Suprapubic skin (tissue), 4 donors: ENCODE results near the gene GRK2. TPM values are rescaled to one million over a fixed set of nuclear protein-coding genes. Genes with fewer than 3 reads are reported as not detected.
A peak's percentile ranks its signal among the peaks of the same experiment; 100 is the strongest.

Experiments
- DNase-seq, 2 donors: peaks; one replicate each; pipeline ENCODE4 v3.0.0-alpha.2; 2019; ENCODE audit warnings: low spot score in 2 of 2
- H3K27ac ChIP-seq: fragments of 200-600 bp; sonication (generic); one replicate; pipeline ENCODE4 v1.5.1; 2019
- H3K27me3 ChIP-seq: fragments of 200-600 bp; sonication (generic); one replicate; pipeline ENCODE4 v1.5.1; 2019
- H3K36me3 ChIP-seq: fragments of 200-600 bp; sonication (generic); one replicate; pipeline ENCODE4 v1.5.1; 2019
- H3K4me1 ChIP-seq: fragments of 200-600 bp; sonication (generic); one replicate; pipeline ENCODE4 v1.5.1; 2019
- H3K4me3 ChIP-seq: fragments of 200-600 bp; sonication (generic); one replicate; pipeline ENCODE4 v1.5.1; 2019; ENCODE audit warnings: mild to moderate bottlenecking
- H3K9me3 ChIP-seq: fragments of 200-600 bp; sonication (generic); one replicate; pipeline ENCODE4 v1.5.1; 2019
- EP300 ChIP-seq: sonication (generic); formaldehyde crosslinking; IDR thresholded peaks from one replicate; pipeline ENCODE4 v1.6.1; 2017; ENCODE audit warnings: antibody characterized with exemption
- POLR2A ChIP-seq, 2 donors: fragments of 450-650 bp; IDR thresholded peaks; one replicate each; pipeline ENCODE4 v1.6.1; 2017; ENCODE audit warnings: antibody characterized with exemption in 2 of 2, mild to moderate bottlenecking in 2 of 2, moderate library complexity in 2 of 2
- POLR2AphosphoS5 ChIP-seq, 3 donors: sonication (generic); formaldehyde crosslinking; IDR thresholded peaks; one replicate each; pipeline ENCODE4 v1.6.1; 2017; ENCODE audit warnings: antibody characterized with exemption in 3 of 3
- WGBS: methylation state at CpG from one replicate; pipeline ENCODE4 v1.1.5; 2018; 5-methylcytosine and 5-hydroxymethylcytosine counted together
- total RNA-seq, 4 donors: library from RNA; depleted of rRNA; stranded (reverse); fragments of >200 nt; gene quantifications; one replicate each; pipeline ENCODE4 v1.1.0, GENCODE V29; 2016
- TF ChIP-seq, protein P1 (sequence below), 2 donors: fragments of 200-600 bp in 1 of 2; fragments of 450-650 bp in 1 of 2; sonication (generic) in 1 of 2; IDR thresholded peaks; one replicate each; pipeline ENCODE4 v1.5.1; 2016 to 2019; ENCODE audit warnings: antibody characterized with exemption in 2 of 2, mild to moderate bottlenecking in 1 of 2, moderate library complexity in 1 of 2

The GRK2 gene
- total RNA-seq, 4 donors from 2014 or later: 84.3 to 157 (median 105) TPM

DNA sequence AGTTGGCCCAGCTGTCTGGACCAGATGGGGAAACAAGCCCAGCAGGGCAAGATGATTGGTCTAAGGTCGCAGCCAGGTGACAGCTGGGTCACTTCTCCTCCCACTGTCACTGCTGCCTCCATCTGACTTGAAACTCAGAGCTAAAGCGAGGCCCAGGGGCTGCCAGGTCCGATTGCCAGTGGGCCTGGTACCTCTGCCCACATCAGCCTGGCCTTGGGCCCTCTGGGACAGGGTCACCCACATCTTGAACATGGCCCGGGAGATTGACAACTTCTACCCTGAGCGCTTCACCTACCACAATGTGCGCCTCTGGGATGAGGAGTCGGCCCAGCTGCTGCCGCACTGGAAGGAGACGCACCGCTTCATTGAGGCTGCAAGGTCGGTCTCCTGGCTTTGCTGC is 42.9 kb downstream of the GRK2 start:
- Histone ChIP-seq H3K27me3 (no peaks in the 10 kb centered on the region), H3K9me3 (no peaks in the 10 kb centered on the region), H3K36me3 (peaks cover 38% of the 10 kb centered on the region), H3K4me1 (peaks cover 55% of the 10 kb centered on the region), H3K27ac (no peak overlapping the region), H3K4me3 (no peak overlapping the region)
- peak in 1 of 2 donors; percentile 74 for DNase-seq
- TF ChIP-seq POLR2AphosphoS5 (IDR thresholded peaks at IDR 0.05) (no peak), EP300 (no peak), POLR2A (IDR thresholded peaks at IDR 0.05) (no peak)
- TF ChIP-seq, protein P1, sequence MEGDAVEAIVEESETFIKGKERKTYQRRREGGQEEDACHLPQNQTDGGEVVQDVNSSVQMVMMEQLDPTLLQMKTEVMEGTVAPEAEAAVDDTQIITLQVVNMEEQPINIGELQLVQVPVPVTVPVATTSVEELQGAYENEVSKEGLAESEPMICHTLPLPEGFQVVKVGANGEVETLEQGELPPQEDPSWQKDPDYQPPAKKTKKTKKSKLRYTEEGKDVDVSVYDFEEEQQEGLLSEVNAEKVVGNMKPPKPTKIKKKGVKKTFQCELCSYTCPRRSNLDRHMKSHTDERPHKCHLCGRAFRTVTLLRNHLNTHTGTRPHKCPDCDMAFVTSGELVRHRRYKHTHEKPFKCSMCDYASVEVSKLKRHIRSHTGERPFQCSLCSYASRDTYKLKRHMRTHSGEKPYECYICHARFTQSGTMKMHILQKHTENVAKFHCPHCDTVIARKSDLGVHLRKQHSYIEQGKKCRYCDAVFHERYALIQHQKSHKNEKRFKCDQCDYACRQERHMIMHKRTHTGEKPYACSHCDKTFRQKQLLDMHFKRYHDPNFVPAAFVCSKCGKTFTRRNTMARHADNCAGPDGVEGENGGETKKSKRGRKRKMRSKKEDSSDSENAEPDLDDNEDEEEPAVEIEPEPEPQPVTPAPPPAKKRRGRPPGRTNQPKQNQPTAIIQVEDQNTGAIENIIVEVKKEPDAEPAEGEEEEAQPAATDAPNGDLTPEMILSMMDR (IDR thresholded peaks at IDR 0.05): no peak
- WGBS: 95% methylated on average over 9 of the region's 11 CpGs

DNA sequence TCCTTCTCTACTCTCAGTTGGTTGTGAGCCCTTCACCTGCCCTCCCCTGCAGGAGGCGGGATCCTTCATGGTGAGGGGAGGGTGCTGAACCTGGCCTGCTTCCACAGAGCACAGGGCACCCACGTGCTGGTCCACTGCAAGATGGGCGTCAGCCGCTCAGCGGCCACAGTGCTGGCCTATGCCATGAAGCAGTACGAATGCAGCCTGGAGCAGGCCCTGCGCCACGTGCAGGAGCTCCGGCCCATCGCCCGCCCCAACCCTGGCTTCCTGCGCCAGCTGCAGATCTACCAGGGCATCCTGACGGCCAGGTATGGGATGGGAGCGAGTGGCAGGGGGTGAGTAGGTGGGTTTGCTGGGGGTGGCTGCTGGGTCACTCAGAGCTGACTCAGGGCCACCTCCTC is 43.4 kb downstream of the GRK2 start:
- Histone ChIP-seq H3K27me3 (no peaks in the 10 kb centered on the region), H3K9me3 (no peaks in the 10 kb centered on the region), H3K4me3 (no peak overlapping the region), H3K4me1 (peaks cover 54% of the 10 kb centered on the region), H3K27ac (peak overlapping the region; percentile 84), H3K36me3 (peaks cover 38% of the 10 kb centered on the region)
- WGBS: 91% methylated on average over 1 of the region's 14 CpGs
- DNase-seq: peak in 1 of 2 donors; percentile 69
- TF ChIP-seq POLR2AphosphoS5 (IDR thresholded peaks at IDR 0.05) (no peak), POLR2A (IDR thresholded peaks at IDR 0.05) (no peak), EP300 (no peak)
- TF ChIP-seq, protein P1 (IDR thresholded peaks at IDR 0.05): no peak

DNA sequence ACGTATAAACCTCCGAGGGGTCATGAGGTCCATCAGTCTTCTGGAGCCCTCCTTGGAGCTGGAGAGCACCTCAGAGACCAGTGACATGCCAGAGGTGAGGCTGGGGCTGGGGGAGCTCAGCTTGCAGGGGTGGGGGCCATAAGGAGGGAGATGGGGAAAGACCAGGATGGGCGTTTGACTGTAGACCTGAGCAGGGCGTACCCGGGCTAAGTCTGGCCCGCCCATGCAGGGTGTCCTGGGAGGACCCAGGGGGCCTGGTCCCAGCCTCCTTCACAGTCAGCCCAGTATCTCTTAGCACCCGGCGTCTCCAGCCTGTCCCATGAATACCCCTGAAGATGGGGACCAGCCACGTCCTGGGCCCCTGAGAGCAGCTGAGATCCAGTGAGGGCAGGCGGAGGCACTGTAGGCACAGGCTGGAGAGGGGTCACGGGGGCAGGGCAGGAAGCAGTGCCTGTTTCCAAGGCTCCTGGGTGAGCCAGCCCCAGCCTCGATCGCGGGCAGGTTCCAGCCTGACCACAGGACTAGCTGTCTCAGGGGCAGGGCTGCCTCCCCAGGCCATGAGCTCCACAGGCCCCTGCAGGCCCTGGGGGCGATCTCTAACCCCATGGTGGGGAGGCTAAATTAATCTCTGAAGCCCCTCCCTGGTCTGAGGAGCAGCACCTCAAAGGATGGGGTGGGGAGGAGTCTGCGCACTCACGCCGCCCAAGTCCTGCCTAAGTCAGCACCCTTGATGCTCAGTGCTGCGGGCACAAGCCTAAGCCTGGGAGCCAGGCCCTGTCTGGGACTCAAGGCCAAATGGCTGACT is 44.2 kb downstream of the GRK2 start:
- Histone ChIP-seq H3K9me3 (no peaks in the 10 kb centered on the region), H3K36me3 (peaks cover 38% of the 10 kb centered on the region), H3K4me1 (peaks cover 58% of the 10 kb centered on the region), H3K27ac (peak overlapping the region; percentile 84), H3K27me3 (no peaks in the 10 kb centered on the region), H3K4me3 (no peak overlapping the region)
- WGBS: 73% methylated on average over 12 of the region's 19 CpGs
- peak in 1 of 2 donors; percentile 75 for DNase-seq
- TF ChIP-seq POLR2A (IDR thresholded peaks at IDR 0.05): no peak
- TF ChIP-seq, protein P1 (IDR thresholded peaks at IDR 0.05): no peak

DNA sequence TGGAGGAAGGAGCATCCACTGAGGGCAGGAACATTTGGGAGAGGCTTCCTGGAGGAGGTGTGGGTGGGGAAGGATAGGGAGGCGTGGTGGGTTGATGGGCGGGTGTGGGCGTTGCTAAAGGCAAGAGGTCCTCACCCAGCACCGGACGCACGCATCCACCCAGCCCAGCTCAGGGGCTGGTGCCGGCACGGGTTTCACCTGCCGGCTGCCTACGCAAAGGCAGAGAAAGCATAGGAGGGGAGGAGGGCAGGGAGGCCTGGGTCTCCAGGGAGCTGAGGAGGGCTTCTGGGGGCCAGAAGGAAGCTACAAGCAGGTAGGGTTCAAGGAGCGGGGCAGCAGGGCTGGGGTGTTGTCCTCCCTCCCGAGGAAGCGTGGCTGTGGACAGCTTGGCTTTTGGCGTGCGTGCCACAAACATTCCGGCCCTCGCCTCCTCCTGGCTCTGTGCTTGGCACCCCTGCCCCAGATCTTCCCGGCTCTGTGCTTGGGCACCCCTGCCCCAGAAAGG is 44.8 kb downstream of the GRK2 start:
- WGBS: 61% methylated on average over 17 of the region's 18 CpGs
- Histone ChIP-seq H3K27me3 (no peaks in the 10 kb centered on the region), H3K36me3 (peaks cover 38% of the 10 kb centered on the region), H3K4me1 (peaks cover 60% of the 10 kb centered on the region), H3K4me3 (no peak overlapping the region), H3K9me3 (no peaks in the 10 kb centered on the region), H3K27ac (peak overlapping the region; percentile 84)
- no peak for TF ChIP-seq POLR2A (IDR thresholded peaks at IDR 0.05)
- no peak for TF ChIP-seq EP300
- no peak for TF ChIP-seq POLR2AphosphoS5 (IDR thresholded peaks at IDR 0.05)
- TF ChIP-seq, protein P1 (IDR thresholded peaks at IDR 0.05): no peak
- peak in 1 of 2 donors; percentile 74 for DNase-seq

DNA sequence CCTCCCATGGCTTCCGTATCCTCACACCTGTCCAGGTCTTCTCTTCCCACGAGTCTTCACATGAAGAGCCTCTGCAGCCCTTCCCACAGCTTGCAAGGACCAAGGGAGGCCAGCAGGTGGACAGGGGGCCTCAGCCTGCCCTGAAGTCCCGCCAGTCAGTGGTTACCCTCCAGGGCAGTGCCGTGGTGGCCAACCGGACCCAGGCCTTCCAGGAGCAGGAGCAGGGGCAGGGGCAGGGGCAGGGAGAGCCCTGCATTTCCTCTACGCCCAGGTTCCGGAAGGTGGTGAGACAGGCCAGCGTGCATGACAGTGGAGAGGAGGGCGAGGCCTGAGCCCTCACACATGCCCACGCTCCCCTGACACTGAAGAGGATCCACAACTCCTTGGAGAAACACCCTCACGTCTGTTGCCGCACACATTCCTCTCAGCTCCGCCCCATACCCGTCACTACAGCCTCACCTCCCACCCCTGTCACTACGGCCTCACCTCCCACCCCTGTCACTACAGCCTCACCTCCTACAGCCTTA is 45.3 kb downstream of the GRK2 start:
- 65% methylated on average over 12 of the region's 15 CpGs for WGBS
- Histone ChIP-seq H3K27me3 (no peaks in the 10 kb centered on the region), H3K4me1 (peaks cover 65% of the 10 kb centered on the region), H3K27ac (peak overlapping the region; percentile 84), H3K4me3 (no peak overlapping the region), H3K36me3 (peaks cover 38% of the 10 kb centered on the region), H3K9me3 (no peaks in the 10 kb centered on the region)
- TF ChIP-seq EP300 (no peak), POLR2A (IDR thresholded peaks at IDR 0.05) (no peak), POLR2AphosphoS5 (IDR thresholded peaks at IDR 0.05) (no peak)
- TF ChIP-seq, protein P1 (IDR thresholded peaks at IDR 0.05): no peak
- DNase-seq: peak in 1 of 2 donors; percentile 76
